ENCODE measurements around the gene SIRT6.
"Not testable (repeated sequence)": the region's sequence is repeated elsewhere in the genome, so short reads cannot be mapped to it uniquely, and the experiment has no call there.

SIRT6 gene

GRCh38 chr19:4130744-4131438 is 51.5 kb downstream of the SIRT6 start:
- no peak for DNase-seq

- not testable (repeated sequence) for DNase-seq
Observed at GRCh38 chr19:4129050-4129449, 53.3 kb downstream of the SIRT6 start.

GRCh38 chr19:4127322-4127721 is 55.0 kb downstream of the SIRT6 start:
- DNase-seq: not testable (repeated sequence)

DNA sequence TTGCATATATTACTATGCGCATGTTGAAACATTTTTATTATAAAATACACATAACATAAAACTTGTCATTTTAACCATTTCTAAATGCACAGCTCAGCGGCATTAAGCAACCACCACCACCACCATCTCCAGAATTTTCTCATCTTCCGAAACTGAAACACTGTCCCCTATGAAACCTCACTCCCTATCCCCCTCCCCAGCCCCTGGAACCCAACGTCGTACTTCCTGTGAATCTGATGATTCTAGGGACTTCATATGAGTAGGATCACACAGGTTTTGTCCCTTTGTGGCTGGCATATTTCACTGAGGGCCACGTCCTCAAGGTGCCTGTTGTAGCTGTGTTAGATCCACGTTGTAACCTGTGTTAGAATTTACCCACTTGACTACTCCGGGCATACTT is 57.7 kb downstream of the SIRT6 start:
- DNase-seq: no peak

All from T-helper 1 cell (primary cell).